A549 (cell line): ENCODE measurements around the gene TRPC6. TPM values are rescaled to one million over a fixed set of nuclear protein-coding genes. Genes with fewer than 3 reads are reported as not detected.

Experiments used
- ATAC-seq, 2 experiments: fragments of 200-7000 bp in 1 of 2; fragments of >200 bp in 1 of 2; cut with Nextera tagmentation in 1 of 2; cut with Tn5 transposase in 1 of 2; 3 replicates each; pipeline versions ENCODE4 v1.8.0 to v1.9.1; 2018 to 2020; ENCODE audit warnings: mild to moderate bottlenecking in 1 of 2, moderate library complexity in 1 of 2
- CTCF ChIA-PET: fragments of 300-600 bp; sonication (Branson Sonifier 250); formaldehyde crosslinking; extraction: SDS; loops from one replicate; lab custom pipeline; 2021; ENCODE audit warnings: antibody characterized with exemption, inconsistent platforms; lab: Yijun Ruan, JAX
- POLR2A ChIA-PET: fragments of 350-600 bp; formaldehyde crosslinking; extraction: SDS; loops from one replicate; lab custom pipeline; 2021; ENCODE audit warnings: antibody characterized with exemption, inconsistent platforms; lab: Yijun Ruan, JAX
- DNase-seq, 2 experiments: peaks; one replicate each; pipeline versions ENCODE4 v3.0.0 to v3.0.0-alpha.2; 2011 to 2016; ENCODE audit warnings: low read depth in 1 of 2, low spot score in 1 of 2
- FAIRE-seq: peaks from 2 replicates; lab custom pipeline; 2011; peaks lifted over from hg19 to GRCh38; lab: Jason Lieb, UNC
- H3K27ac ChIP-seq, 2 experiments: fragments of >200 bp; sonication (Bioruptor Twin); formaldehyde crosslinking; 3 replicates each; pipeline ENCODE4 v1.5.1; 2016 to 2017
- H3K4me1 ChIP-seq: fragments of >200 bp; sonication (Bioruptor Twin); formaldehyde crosslinking; 3 replicates; pipeline ENCODE4 v1.6.1; 2016
- H3K4me2 ChIP-seq: fragments of >200 bp; sonication (Bioruptor Twin); formaldehyde crosslinking; 3 replicates; pipeline ENCODE4 v1.6.1; 2016
- H3K4me3 ChIP-seq: fragments of >200 bp; sonication (Bioruptor Twin); formaldehyde crosslinking; 3 replicates; pipeline ENCODE4 v1.5.1; 2016
- H3K9me3 ChIP-seq: fragments of >200 bp; sonication (Bioruptor Twin); formaldehyde crosslinking; 3 replicates; pipeline ENCODE4 v1.6.1; 2016
- CBX2 ChIP-seq: fragments of 200-600 bp; sonication (generic); IDR thresholded peaks from 2 replicates; pipeline ENCODE4 v1.6.1; 2016; ENCODE audit warnings: low read depth, mild to moderate bottlenecking, borderline replicate concordance
- CEBPB ChIP-seq, 2 experiments: fragments of >200 bp in 1 of 2; sonication (Bioruptor Twin) in 1 of 2; formaldehyde crosslinking in 1 of 2; IDR thresholded peaks; 2 replicates each; pipeline ENCODE4 v1.6.1; 2012 to 2016
- EP300 ChIP-seq, 2 experiments: fragments of >200 bp; sonication (Bioruptor Twin); formaldehyde crosslinking; IDR thresholded peaks; 2 replicates in 1 of 2; 3 replicates in 1 of 2; pipeline ENCODE4 v1.6.1; 2016 to 2017
- FOSL2 ChIP-seq, 2 experiments: fragments of 450-650 bp in 1 of 2; fragments of >200 bp in 1 of 2; sonication (Bioruptor Twin) in 1 of 2; formaldehyde crosslinking; IDR thresholded peaks; 2 replicates each; pipeline versions ENCODE4 v1.5.0 to v1.6.1; 2016 to 2020; ENCODE audit warnings: mild to moderate bottlenecking in 1 of 2, moderate library complexity in 1 of 2
- FOXS1 ChIP-seq: fragments of 250-450 bp; sonication (Bioruptor Pico); IDR thresholded peaks from 2 replicates; pipeline ENCODE4 v1.5.0; 2020; ENCODE audit warnings: mild to moderate bottlenecking, moderate library complexity
- HOXA7 ChIP-seq: fragments of 250-450 bp; sonication (Bioruptor Pico); IDR thresholded peaks from 2 replicates; pipeline ENCODE4 v1.5.0; 2020; ENCODE audit warnings: mild to moderate bottlenecking, moderate library complexity
- JUN ChIP-seq, 2 experiments: fragments of >200 bp; sonication (Bioruptor Twin); formaldehyde crosslinking; IDR thresholded peaks; 2 replicates in 1 of 2; 3 replicates in 1 of 2; pipeline ENCODE4 v1.6.1; 2016 to 2017
- KDM1A ChIP-seq: fragments of 200-600 bp; sonication (generic); IDR thresholded peaks from 2 replicates; pipeline ENCODE4 v1.6.1; 2016; ENCODE audit warnings: low read depth, mild to moderate bottlenecking
- KDM5A ChIP-seq: fragments of 200-600 bp; sonication (generic); IDR thresholded peaks from 2 replicates; pipeline ENCODE4 v1.6.1; 2016; ENCODE audit warnings: antibody characterized with exemption, mild to moderate bottlenecking
- MAFK ChIP-seq: fragments of 450-650 bp; IDR thresholded peaks from 2 replicates; pipeline ENCODE4 v1.6.1; 2014; ENCODE audit not compliant: partially characterized antibody
- MYC ChIP-seq: IDR thresholded peaks from 2 replicates; pipeline ENCODE4 v1.6.1; 2012; ENCODE audit warnings: mild to moderate bottlenecking, inconsistent platforms, low read length, improper control_type of control experiment, borderline replicate concordance
- NR3C1 ChIP-seq: fragments of >200 bp; sonication (Bioruptor Twin); formaldehyde crosslinking; IDR thresholded peaks from 3 replicates; pipeline ENCODE4 v1.6.1; 2017
- POLR2A ChIP-seq: IDR thresholded peaks from 2 replicates; pipeline ENCODE4 v1.6.1; 2012; ENCODE audit warnings: mild to moderate bottlenecking, low read length
- RAD21 ChIP-seq, 2 experiments: fragments of >200 bp in 1 of 2; sonication (Bioruptor Twin) in 1 of 2; formaldehyde crosslinking in 1 of 2; IDR thresholded peaks in 1 of 2; conservative IDR thresholded peaks in 1 of 2; 2 replicates in 1 of 2; 3 replicates in 1 of 2; pipeline ENCODE4 v1.6.1; 2012 to 2018; ENCODE audit warnings: inconsistent platforms in 1 of 2
- RFX5 ChIP-seq: fragments of 450-650 bp; IDR thresholded peaks from 2 replicates; pipeline ENCODE4 v1.7.1; 2014; ENCODE audit warnings: antibody characterized with exemption, mild to moderate bottlenecking, moderate library complexity
- TFCP2L1 ChIP-seq: fragments of 250-450 bp; sonication (Bioruptor Pico); IDR thresholded peaks from 2 replicates; pipeline ENCODE4 v1.5.0; 2021; ENCODE audit warnings: mild to moderate bottlenecking
- TP53 ChIP-seq: fragments of 250-450 bp; sonication (Bioruptor Pico); IDR thresholded peaks from 2 replicates; pipeline ENCODE4 v1.5.0; 2021; ENCODE audit warnings: mild to moderate bottlenecking, moderate library complexity
- ZSCAN20 ChIP-seq: fragments of 250-450 bp; sonication (Bioruptor Pico); IDR thresholded peaks from 2 replicates; pipeline ENCODE4 v1.8.0; 2022; ENCODE audit warnings: mild to moderate bottlenecking, moderate library complexity
- WGBS: methylation state at CpG from one replicate; pipeline ENCODE4 v1.1.6; 2017; ENCODE audit errors: missing lambda C conversion rate; 5-methylcytosine and 5-hydroxymethylcytosine counted together
- polyA plus RNA-seq, 4 experiments: library from polyadenylated mRNA; depleted of rRNA in 3 of 4; stranded (reverse); fragments of >200 nt; fragmentation: RNase III in 1 of 4; extraction: RNeasy Plus Mini Kit Qiagen cat#74134 plus additional on column Dnase treatment in 1 of 4; gene quantifications; 2 replicates in 3 of 4; 3 replicates in 1 of 4; pipeline ENCODE4 v1.2.3, GENCODE V29; 2011 to 2017
- TF ChIP-seq, protein P1 (sequence below): fragments of 450-650 bp; IDR thresholded peaks from 2 replicates; pipeline ENCODE4 v1.6.1; 2014; ENCODE audit warnings: antibody characterized with exemption
- TF ChIP-seq, protein P2 (sequence below): fragments of 250-450 bp; sonication (Bioruptor Pico); IDR thresholded peaks from 2 replicates; pipeline ENCODE4 v1.5.0; 2021; ENCODE audit warnings: mild to moderate bottlenecking, moderate library complexity, borderline replicate concordance
- TF ChIP-seq, protein P3 (sequence below): fragments of 250-450 bp; sonication (Bioruptor Pico); IDR thresholded peaks from 2 replicates; pipeline ENCODE4 v1.5.0; 2020; ENCODE audit warnings: low read depth, mild to moderate bottlenecking, moderate library complexity
- TF ChIP-seq, protein P4 (sequence below): fragments of >200 bp; sonication (Bioruptor Twin); formaldehyde crosslinking; IDR thresholded peaks from 3 replicates; pipeline ENCODE4 v1.5.1; 2016
- TF ChIP-seq, protein P5 (sequence below): fragments of 200-600 bp; sonication (generic); IDR thresholded peaks from 2 replicates; pipeline ENCODE4 v1.6.1; 2016; ENCODE audit warnings: antibody characterized with exemption, mild to moderate bottlenecking, moderate library complexity

TRPC6 gene
- polyA plus RNA-seq, 2 of the 4 experiments (the other 2 are of a cell fraction): 0.70 to 1.0 TPM

DNA sequence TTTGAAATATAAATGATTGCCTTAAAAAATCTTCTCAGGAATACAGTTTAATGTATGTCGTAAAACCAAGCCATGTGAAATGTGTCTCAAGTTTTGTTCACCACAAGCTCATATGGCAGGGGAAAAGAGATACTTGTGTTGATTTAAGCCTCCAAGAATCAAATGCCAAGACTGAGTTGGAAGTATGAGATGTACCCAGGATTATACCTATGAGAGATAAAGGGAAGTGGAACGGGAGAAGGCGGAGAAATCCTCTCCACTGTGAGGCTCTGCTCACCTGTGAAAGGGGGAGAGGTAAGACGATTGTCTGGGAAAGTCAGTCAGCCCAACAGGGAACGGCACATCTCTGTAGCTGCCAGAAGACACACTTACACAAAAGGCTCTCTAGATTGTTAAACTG, 124.8 kb downstream of the TRPC6 start:
- ChIA-PET POLR2A (no interaction called here), CTCF (interaction anchor here (5.6 kb wide), 1 partner anchor 389 kb away, joined by 71 read pairs; no protein-coding TSS in a partner anchor)
- TF ChIP-seq JUN (IDR thresholded peaks at IDR 0.05) (no peak), MYC (no peak), FOSL2 (IDR thresholded peaks at IDR 0.05) (no peak), FOSL2 (CRISPR knock-in tag; IDR thresholded peaks at IDR 0.05) (no peak), FOXS1 (CRISPR knock-in tag) (no peak), CBX2 (no peak), POLR2A (no peak), CEBPB (IDR thresholded peaks at IDR 0.05) (no peak), KDM5A (no peak), TFCP2L1 (CRISPR knock-in tag) (no peak)
- TF ChIP-seq, protein P1, sequence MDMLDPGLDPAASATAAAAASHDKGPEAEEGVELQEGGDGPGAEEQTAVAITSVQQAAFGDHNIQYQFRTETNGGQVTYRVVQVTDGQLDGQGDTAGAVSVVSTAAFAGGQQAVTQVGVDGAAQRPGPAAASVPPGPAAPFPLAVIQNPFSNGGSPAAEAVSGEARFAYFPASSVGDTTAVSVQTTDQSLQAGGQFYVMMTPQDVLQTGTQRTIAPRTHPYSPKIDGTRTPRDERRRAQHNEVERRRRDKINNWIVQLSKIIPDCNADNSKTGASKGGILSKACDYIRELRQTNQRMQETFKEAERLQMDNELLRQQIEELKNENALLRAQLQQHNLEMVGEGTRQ: no peak
- TF ChIP-seq, protein P2, sequence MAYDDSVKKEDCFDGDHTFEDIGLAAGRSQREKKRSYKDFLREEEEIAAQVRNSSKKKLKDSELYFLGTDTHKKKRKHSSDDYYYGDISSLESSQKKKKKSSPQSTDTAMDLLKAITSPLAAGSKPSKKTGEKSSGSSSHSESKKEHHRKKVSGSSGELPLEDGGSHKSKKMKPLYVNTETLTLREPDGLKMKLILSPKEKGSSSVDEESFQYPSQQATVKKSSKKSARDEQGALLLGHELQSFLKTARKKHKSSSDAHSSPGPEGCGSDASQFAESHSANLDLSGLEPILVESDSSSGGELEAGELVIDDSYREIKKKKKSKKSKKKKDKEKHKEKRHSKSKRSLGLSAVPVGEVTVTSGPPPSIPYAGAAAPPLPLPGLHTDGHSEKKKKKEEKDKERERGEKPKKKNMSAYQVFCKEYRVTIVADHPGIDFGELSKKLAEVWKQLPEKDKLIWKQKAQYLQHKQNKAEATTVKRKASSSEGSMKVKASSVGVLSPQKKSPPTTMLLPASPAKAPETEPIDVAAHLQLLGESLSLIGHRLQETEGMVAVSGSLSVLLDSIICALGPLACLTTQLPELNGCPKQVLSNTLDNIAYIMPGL (CRISPR knock-in tag): no peak
- TF ChIP-seq, protein P3, sequence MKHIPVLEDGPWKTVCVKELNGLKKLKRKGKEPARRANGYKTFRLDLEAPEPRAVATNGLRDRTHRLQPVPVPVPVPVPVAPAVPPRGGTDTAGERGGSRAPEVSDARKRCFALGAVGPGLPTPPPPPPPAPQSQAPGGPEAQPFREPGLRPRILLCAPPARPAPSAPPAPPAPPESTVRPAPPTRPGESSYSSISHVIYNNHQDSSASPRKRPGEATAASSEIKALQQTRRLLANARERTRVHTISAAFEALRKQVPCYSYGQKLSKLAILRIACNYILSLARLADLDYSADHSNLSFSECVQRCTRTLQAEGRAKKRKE (CRISPR knock-in tag): no peak
- no peak for DNase-seq
- Histone ChIP-seq H3K4me2 (no peak overlapping the region), H3K4me3 (no peak overlapping the region), H3K27ac (no peak overlapping the region), H3K4me1 (peaks cover 2% of the 10 kb centered on the region; the same call in 1 of the 3 replicates), H3K9me3 (no peaks in the 10 kb centered on the region)
- 85% methylated on average over 5 of the region's 5 CpGs for WGBS
- no peak for FAIRE-seq
- no peak for ATAC-seq

DNA sequence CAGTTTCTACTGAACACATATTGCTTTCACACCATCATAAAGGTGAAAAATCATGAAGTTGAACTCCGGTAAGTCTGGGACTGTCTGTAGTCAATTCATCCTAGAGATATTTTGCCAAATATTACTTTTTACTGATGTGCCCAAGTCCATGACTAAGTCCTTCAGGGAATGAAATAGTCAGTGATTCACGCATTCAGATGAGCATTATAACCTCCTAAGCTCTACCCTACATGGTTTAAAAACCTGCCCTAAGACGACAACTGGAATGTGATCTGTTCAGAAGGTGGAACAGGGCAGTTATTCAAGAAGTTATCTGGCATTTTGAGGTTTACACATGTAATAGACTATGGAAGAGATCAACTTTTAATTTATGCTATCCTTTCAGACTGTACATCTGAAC, 125.6 kb downstream of the TRPC6 start:
- Histone ChIP-seq H3K9me3 (no peaks in the 10 kb centered on the region), H3K27ac (no peak overlapping the region), H3K4me1 (peaks cover 2% of the 10 kb centered on the region; the same call in 1 of the 3 replicates), H3K4me2 (no peak overlapping the region), H3K4me3 (no peak overlapping the region)
- ChIA-PET CTCF (interaction anchor here (0.6 to 5.6 kb wide), 10 partner anchors 10 to 561 kb away, joined by 3 to 71 read pairs (median 5); no protein-coding TSS in a partner anchor), POLR2A (no interaction called here)
- DNase-seq (no peak), FAIRE-seq (no peak), ATAC-seq (no peak)
- 63% methylated on average over 3 of the region's 3 CpGs for WGBS
- TF ChIP-seq MAFK: no peak
- TF ChIP-seq NR3C1: no peak
- TF ChIP-seq, protein P3 (CRISPR knock-in tag): no peak
- TF ChIP-seq, protein P4, sequence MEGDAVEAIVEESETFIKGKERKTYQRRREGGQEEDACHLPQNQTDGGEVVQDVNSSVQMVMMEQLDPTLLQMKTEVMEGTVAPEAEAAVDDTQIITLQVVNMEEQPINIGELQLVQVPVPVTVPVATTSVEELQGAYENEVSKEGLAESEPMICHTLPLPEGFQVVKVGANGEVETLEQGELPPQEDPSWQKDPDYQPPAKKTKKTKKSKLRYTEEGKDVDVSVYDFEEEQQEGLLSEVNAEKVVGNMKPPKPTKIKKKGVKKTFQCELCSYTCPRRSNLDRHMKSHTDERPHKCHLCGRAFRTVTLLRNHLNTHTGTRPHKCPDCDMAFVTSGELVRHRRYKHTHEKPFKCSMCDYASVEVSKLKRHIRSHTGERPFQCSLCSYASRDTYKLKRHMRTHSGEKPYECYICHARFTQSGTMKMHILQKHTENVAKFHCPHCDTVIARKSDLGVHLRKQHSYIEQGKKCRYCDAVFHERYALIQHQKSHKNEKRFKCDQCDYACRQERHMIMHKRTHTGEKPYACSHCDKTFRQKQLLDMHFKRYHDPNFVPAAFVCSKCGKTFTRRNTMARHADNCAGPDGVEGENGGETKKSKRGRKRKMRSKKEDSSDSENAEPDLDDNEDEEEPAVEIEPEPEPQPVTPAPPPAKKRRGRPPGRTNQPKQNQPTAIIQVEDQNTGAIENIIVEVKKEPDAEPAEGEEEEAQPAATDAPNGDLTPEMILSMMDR: no peak
- TF ChIP-seq RFX5: no peak
- TF ChIP-seq POLR2A: no peak
- no peak for TF ChIP-seq KDM5A
- TF ChIP-seq HOXA7 (CRISPR knock-in tag): no peak
- no peak for TF ChIP-seq TP53 (CRISPR knock-in tag)
- no peak for TF ChIP-seq RAD21 (conservative IDR thresholded peaks at IDR 0.05 in 1 of 2, IDR thresholded peaks at IDR 0.05 in 1 of 2)
- TF ChIP-seq EP300 (IDR thresholded peaks at IDR 0.05): no peak
- TF ChIP-seq ZSCAN20: no peak
- TF ChIP-seq, protein P5, sequence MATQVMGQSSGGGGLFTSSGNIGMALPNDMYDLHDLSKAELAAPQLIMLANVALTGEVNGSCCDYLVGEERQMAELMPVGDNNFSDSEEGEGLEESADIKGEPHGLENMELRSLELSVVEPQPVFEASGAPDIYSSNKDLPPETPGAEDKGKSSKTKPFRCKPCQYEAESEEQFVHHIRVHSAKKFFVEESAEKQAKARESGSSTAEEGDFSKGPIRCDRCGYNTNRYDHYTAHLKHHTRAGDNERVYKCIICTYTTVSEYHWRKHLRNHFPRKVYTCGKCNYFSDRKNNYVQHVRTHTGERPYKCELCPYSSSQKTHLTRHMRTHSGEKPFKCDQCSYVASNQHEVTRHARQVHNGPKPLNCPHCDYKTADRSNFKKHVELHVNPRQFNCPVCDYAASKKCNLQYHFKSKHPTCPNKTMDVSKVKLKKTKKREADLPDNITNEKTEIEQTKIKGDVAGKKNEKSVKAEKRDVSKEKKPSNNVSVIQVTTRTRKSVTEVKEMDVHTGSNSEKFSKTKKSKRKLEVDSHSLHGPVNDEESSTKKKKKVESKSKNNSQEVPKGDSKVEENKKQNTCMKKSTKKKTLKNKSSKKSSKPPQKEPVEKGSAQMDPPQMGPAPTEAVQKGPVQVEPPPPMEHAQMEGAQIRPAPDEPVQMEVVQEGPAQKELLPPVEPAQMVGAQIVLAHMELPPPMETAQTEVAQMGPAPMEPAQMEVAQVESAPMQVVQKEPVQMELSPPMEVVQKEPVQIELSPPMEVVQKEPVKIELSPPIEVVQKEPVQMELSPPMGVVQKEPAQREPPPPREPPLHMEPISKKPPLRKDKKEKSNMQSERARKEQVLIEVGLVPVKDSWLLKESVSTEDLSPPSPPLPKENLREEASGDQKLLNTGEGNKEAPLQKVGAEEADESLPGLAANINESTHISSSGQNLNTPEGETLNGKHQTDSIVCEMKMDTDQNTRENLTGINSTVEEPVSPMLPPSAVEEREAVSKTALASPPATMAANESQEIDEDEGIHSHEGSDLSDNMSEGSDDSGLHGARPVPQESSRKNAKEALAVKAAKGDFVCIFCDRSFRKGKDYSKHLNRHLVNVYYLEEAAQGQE: no peak
- TF ChIP-seq KDM1A: no peak
